ENCODE measurements around the gene TLR5.

The TLR5 gene

GRCh38 chr1:223062177-223062576 lies 80.9 kb downstream of the TLR5 start:
- no peak for DNase-seq

GRCh38 chr1:223059526-223059925 lies 83.5 kb downstream of the TLR5 start:
- no peak for DNase-seq
